WI38 (cell line): ENCODE measurements around the gene KCNJ4.
"Not testable (repeated sequence)": the region's sequence is repeated elsewhere in the genome, so short reads cannot be mapped to it uniquely, and the experiment has no call there.

Experiments
- H3K4me3 ChIP-seq: 2 replicates; pipeline ENCODE4 v1.5.1; 2011; ENCODE audit warnings: low read depth, mild to moderate bottlenecking, control low read depth, low read length
- CTCF ChIP-seq: IDR thresholded peaks from 2 replicates; pipeline ENCODE4 v1.5.1; 2012; ENCODE audit warnings: low read depth, mild to moderate bottlenecking, control low read depth, low read length

Gene KCNJ4

GRCh38 chr22:38397189-38398085 lies 57.6 kb downstream of the KCNJ4 start:
- H3K4me3 ChIP-seq, result peak overlapping the region; percentile 72
- TF ChIP-seq CTCF, result no peak

- peak overlapping the region; percentile 72 for H3K4me3 ChIP-seq
These were observed 58.4 kb downstream of the KCNJ4 start for GRCh38 chr22:38396440-38397069.

- H3K4me3 ChIP-seq, result peak overlapping the region; percentile 32; the same call in 1 of the 2 replicates
These were observed 59.1 kb downstream of the KCNJ4 start for GRCh38 chr22:38395944-38396343.

DNA sequence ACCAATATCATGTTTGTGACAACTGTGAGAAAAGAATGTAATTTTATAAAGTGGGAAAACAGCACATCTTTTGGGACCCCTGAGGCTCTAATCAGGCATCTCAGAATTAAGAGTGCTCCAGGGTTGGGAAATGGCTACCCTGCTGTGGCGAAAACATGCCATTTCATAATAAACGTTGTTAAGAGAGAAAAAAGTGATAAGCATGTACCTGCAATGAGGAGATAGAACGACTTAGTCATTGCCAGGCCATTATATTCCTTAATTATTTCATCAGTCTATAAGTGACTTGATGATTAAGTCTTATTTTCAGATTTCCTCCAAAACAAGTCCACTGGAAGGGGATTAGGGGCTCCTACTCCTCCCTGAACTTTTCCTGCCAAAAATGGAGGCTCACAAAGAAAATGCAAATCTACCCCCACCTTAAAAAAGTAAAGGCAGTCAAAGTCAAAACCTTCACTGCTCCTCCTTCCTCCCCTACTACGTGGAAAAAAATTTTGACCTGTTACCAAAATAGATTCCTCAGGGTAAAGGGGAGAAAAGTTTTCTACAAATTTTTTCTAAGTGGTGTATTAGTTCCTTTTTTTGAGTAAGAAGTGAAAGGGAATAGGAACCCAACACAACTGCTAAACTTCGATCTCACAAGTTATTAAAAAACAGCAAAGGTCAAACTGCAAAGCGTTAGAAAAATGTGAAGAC lies 59.9 kb downstream of the KCNJ4 start:
- not testable (repeated sequence) for H3K4me3 ChIP-seq

- H3K4me3 ChIP-seq, result not testable (repeated sequence)
These were observed 65.6 kb downstream of the KCNJ4 start for GRCh38 chr22:38389428-38389818.

DNA sequence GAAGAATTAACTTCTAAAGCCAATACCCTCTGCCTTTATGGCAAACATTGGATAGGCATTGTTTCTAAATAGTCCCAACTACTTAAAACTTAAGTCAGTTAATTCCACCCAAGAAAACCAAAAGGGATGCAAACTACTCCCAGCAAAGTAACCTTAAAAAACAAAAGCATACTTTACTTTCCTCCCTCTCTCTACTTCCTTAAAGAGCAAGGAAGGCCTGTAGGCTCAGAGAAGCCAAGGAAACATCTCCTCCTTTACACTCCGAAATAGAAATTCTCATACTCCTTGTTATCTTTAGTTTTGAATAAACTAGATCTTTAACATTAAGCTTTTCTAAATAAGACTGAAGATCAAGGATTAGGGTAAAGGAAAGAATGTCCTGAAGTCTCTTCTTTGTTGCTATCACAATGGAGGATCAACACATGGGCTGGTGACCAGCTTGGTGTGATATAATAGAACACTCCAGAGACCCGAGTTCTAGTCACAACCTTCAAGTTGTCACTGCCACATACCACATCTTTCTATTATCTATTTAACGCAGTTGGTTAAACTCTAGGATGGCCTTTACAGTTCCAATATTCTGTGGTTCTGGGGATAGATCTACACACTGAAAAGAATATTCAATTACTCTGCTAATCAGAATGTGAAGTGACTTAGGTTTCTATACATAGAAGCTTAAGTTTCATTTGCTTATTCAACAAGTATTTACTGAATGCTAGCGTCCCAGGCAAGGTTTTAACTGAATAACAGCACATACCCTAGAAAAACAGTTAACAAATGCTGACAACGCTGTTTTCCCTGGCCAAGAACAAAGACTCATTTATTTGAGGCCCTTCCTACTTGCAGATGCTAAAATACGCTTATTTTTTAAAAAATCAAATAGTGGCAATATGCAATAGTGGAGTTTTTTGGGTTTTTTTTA lies 66.2 kb downstream of the KCNJ4 start:
- H3K4me3 ChIP-seq, result not testable (repeated sequence)

DNA sequence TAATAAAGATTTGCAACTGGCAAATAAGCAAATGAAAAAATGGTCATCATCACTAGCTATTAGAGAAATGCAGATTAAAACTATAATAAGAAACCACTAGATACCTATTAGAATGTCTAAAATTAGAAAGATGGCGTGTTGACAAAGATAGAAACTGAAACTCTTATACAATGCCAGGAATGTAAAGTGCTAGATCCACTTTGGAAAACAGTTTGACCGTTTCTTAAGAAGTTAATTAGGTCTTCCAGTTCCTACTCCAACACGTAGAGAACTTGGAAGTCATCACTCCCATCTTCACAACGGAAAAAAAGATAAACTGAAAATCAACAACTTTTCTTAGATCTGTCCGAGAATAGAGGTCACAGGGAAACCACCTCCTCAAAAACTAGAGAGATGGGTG lies 68.1 kb downstream of the KCNJ4 start:
- H3K4me3 ChIP-seq, result not testable (repeated sequence)

DNA sequence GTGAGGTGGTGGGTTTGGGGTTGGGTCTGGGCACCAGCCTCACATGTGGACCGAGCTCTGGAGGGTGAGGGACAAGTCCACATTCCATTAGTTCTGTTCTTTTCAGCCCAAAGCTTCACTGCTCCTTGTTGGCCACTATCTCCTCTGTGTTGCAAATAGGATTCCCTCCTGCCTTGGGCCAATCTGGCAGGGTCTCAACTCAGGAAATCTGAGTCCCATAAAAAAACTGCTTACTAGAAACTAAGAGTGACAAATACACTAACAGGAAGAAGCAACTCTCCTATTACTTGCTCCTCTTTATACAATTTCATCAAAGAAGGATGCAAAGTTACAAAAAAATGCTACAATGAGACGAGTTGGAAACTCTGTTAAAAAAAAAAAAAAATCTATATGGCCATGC lies 71.6 kb downstream of the KCNJ4 start:
- no peak for TF ChIP-seq CTCF

DNA sequence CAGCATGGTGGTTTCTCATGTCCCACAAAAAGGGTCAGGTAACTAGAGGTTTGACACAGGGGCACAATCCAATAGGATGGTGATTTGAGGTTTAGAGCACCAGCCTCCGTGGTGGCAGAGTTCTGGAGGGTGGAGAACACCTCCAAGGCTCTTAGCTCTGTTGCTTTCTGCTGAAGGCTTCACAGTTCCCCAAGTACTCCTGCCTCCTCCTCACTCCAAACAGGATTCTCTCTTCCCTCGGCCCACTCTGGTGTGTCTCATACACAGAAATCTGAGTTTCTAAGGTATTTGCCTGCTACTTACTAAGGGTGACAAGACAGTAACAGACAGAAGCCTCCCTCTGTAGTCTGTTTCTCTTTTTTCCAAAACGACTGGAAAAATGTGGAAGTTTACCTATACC lies 73.6 kb downstream of the KCNJ4 start:
- H3K4me3 ChIP-seq, result not testable (repeated sequence)

More for the DNA sequence above, 71.6 kb downstream of the KCNJ4 start:
- no peak overlapping the region for H3K4me3 ChIP-seq
